Small intestine (tissue), 7 donors: ENCODE results near the gene CFL2. TPM values are rescaled to one million over a fixed set of nuclear protein-coding genes. Genes with fewer than 3 reads are reported as not detected.
"Not testable (repeated sequence)": the region's sequence is repeated elsewhere in the genome, so short reads cannot be mapped to it uniquely, and the experiment has no call there.

Experiments used
- DNase-seq, 2 donors: peaks; one replicate each; pipeline versions ENCODE4 v3.0.0 to v3.0.0-alpha.2; 2013
- FAIRE-seq: peaks from 2 replicates; lab custom pipeline; 2012; peaks lifted over from hg19 to GRCh38; lab: Jason Lieb, UNC
- H3K27ac ChIP-seq, 3 donors: one replicate each; pipeline ENCODE4 v1.5.1; 2013; ENCODE audit warnings: low read length in 2 of 3, mild to moderate bottlenecking in 2 of 3, control low read depth in 1 of 3, inconsistent platforms in 1 of 3, low read depth in 1 of 3, moderate library complexity in 1 of 3
- H3K27me3 ChIP-seq, 3 donors: one replicate each; pipeline ENCODE4 v1.6.1; 2013; ENCODE audit warnings: low read length in 3 of 3, inconsistent platforms in 1 of 3; ENCODE audit not compliant: control insufficient read depth in 3 of 3, insufficient read depth in 3 of 3
- H3K36me3 ChIP-seq, 3 donors: one replicate each; pipeline ENCODE4 v1.6.1; 2013; ENCODE audit warnings: low read length in 3 of 3, inconsistent platforms in 1 of 3, low read depth in 1 of 3, mild to moderate bottlenecking in 1 of 3, moderate library complexity in 1 of 3; ENCODE audit not compliant: control insufficient read depth in 3 of 3, insufficient read depth in 2 of 3
- H3K4me1 ChIP-seq, 3 donors: one replicate each; pipeline ENCODE4 v1.6.1; 2013; ENCODE audit warnings: low read length in 2 of 3, inconsistent platforms in 1 of 3, low read depth in 1 of 3, mild to moderate bottlenecking in 1 of 3, moderate library complexity in 1 of 3; ENCODE audit not compliant: control insufficient read depth in 3 of 3, insufficient read depth in 2 of 3
- H3K4me3 ChIP-seq, 3 donors: one replicate each; pipeline ENCODE4 v1.5.1; 2013; ENCODE audit warnings: low read length in 3 of 3, control low read depth in 1 of 3, inconsistent platforms in 1 of 3, low read depth in 1 of 3, mild to moderate bottlenecking in 1 of 3, moderate library complexity in 1 of 3
- H3K9me3 ChIP-seq, 2 donors: one replicate each; pipeline ENCODE4 v1.6.1; 2013; ENCODE audit warnings: low read depth in 1 of 2, low read length in 1 of 2; ENCODE audit not compliant: control insufficient read depth in 2 of 2, insufficient read depth in 1 of 2
- WGBS, 3 donors: extraction: QIAGEN DNeasy Blood & Tissue Kit; methylation state at CpG; one replicate each; pipeline ENCODE4 v1.1.7; 2013; 5-methylcytosine and 5-hydroxymethylcytosine counted together
- polyA plus RNA-seq, 4 donors: library from polyadenylated mRNA; stranded (reverse) in 3 of 4; unstranded in 1 of 4; fragments of 200-250 nt in 3 of 4; fragments of 120-200 nt in 1 of 4; gene quantifications; one replicate each; pipeline versions ENCODE4 v1.2.1 to v1.2.3, GENCODE V29; 2013
- donor health status: healthy with polysubstance abuse.
- donor health status: control.
- donor health status: control.
- donor health status: Bipolar disorder and iron deficiency.
- donor health status: healthy.

Gene CFL2
- polyA plus RNA-seq, 4 donors, result 1.6 to 17.9 (median 11.1) TPM

- FAIRE-seq (no peak), DNase-seq (no peak)
- H3K4me1 ChIP-seq, result no peaks in the 10 kb centered on the region
- WGBS, 3 donors, result 71 to 91% (median 76%) methylated on average over 1 of the region's 1 CpG
- H3K36me3 ChIP-seq, result no peaks in the 10 kb centered on the region
- H3K4me3 ChIP-seq, result no peak overlapping the region
- no peaks in the 10 kb centered on the region for H3K27me3 ChIP-seq
- no peaks in the 10 kb centered on the region for H3K9me3 ChIP-seq
- no peak overlapping the region for H3K27ac ChIP-seq
These were observed 4.4 kb downstream of the CFL2 start for GRCh38 chr14:34710006-34710405.

- 69 to 74% (median 71%) methylated on average over 3 of the region's 3 CpGs for WGBS, 3 donors
- Histone ChIP-seq H3K27ac (no peak overlapping the region), H3K4me3 (no peak overlapping the region), H3K36me3 (no peaks in the 10 kb centered on the region), H3K4me1 (no peaks in the 10 kb centered on the region), H3K27me3 (no peaks in the 10 kb centered on the region), H3K9me3 (no peaks in the 10 kb centered on the region)
- FAIRE-seq (no peak), DNase-seq (no peak)
These were observed 6.7 kb downstream of the CFL2 start for GRCh38 chr14:34707722-34708121.

- Histone ChIP-seq H3K4me3 (no peak overlapping the region), H3K4me1 (no peaks in the 10 kb centered on the region), H3K36me3 (no peaks in the 10 kb centered on the region), H3K9me3 (no peaks in the 10 kb centered on the region), H3K27me3 (no peaks in the 10 kb centered on the region), H3K27ac (no peak overlapping the region)
- DNase-seq (no peak), FAIRE-seq (no peak)
- WGBS, 3 donors, result 94 to 97% (median 96%) methylated on average over 2 to 3 of the region's 3 CpGs
These were observed 12.6 kb downstream of the CFL2 start for GRCh38 chr14:34701808-34702207.

- Histone ChIP-seq H3K9me3 (no peaks in the 10 kb centered on the region), H3K27ac (no peak overlapping the region), H3K36me3 (no peaks in the 10 kb centered on the region), H3K27me3 (no peaks in the 10 kb centered on the region), H3K4me3 (no peak overlapping the region), H3K4me1 (no peaks in the 10 kb centered on the region)
- no peak for FAIRE-seq
- no peak for DNase-seq
- WGBS, 3 donors, result 89 to 96% (median 96%) methylated on average over 1 of the region's 1 CpG
These were observed 13.7 kb downstream of the CFL2 start for GRCh38 chr14:34700622-34701130.

GRCh38 chr14:34699873-34700621, 14.3 kb downstream of the CFL2 start:
- Histone ChIP-seq H3K4me3 (no peak overlapping the region), H3K27ac (no peak overlapping the region), H3K4me1 (no peaks in the 10 kb centered on the region), H3K9me3 (no peaks in the 10 kb centered on the region), H3K27me3 (no peaks in the 10 kb centered on the region), H3K36me3 (no peaks in the 10 kb centered on the region)
- FAIRE-seq, result peak; percentile 70
- 25 to 36% (median 26%) methylated on average over 4 of the region's 4 CpGs for WGBS, 3 donors
- DNase-seq, result no peak

- not testable (repeated sequence) for FAIRE-seq, H3K4me1 ChIP-seq, H3K27me3 ChIP-seq, H3K9me3 ChIP-seq, H3K36me3 ChIP-seq, H3K4me3 ChIP-seq, DNase-seq, H3K27ac ChIP-seq
- 95 to 98% (median 96%) methylated on average over 16 of the region's 16 CpGs for WGBS, 3 donors
These were observed 20.2 kb downstream of the CFL2 start for GRCh38 chr14:34694216-34694615.

- WGBS, 3 donors, result 50 to 53% (median 53%) methylated on average over 18 of the region's 18 CpGs
- H3K27ac ChIP-seq, result no peak overlapping the region
- FAIRE-seq, result no peak
These were observed 21.0 kb downstream of the CFL2 start for GRCh38 chr14:34693228-34693939.

GRCh38 chr14:34692898-34693227, 21.5 kb downstream of the CFL2 start:
- no peaks in the 10 kb centered on the region for H3K9me3 ChIP-seq
- WGBS, 3 donors, result 62 to 73% (median 70%) methylated on average over 2 of the region's 2 CpGs
- H3K4me3 ChIP-seq, result peak overlapping the region in 1 of 3 donors; percentile 7
- no peak overlapping the region for H3K27ac ChIP-seq
- FAIRE-seq (no peak), DNase-seq (no peak)
- no peaks in the 10 kb centered on the region for H3K27me3 ChIP-seq
- H3K4me1 ChIP-seq, result no peaks in the 10 kb centered on the region
- H3K36me3 ChIP-seq, result no peaks in the 10 kb centered on the region

More at GRCh38 chr14:34693228-34693939, 21.0 kb downstream of the CFL2 start:
- no peaks in the 10 kb centered on the region for H3K4me1 ChIP-seq
- no peaks in the 10 kb centered on the region for H3K27me3 ChIP-seq
- H3K4me3 ChIP-seq, result peak overlapping the region in 2 of 3 donors; percentile 7 to 49
- peak; percentile 56 to 65 for DNase-seq
- no peaks in the 10 kb centered on the region for H3K9me3 ChIP-seq
- no peaks in the 10 kb centered on the region for H3K36me3 ChIP-seq
